ENCODE results near the gene DLL4.

The DLL4 gene
- 0 to 1.4 (median 0.11) reads per million in 3 experiments for total RNA-seq

DNA sequence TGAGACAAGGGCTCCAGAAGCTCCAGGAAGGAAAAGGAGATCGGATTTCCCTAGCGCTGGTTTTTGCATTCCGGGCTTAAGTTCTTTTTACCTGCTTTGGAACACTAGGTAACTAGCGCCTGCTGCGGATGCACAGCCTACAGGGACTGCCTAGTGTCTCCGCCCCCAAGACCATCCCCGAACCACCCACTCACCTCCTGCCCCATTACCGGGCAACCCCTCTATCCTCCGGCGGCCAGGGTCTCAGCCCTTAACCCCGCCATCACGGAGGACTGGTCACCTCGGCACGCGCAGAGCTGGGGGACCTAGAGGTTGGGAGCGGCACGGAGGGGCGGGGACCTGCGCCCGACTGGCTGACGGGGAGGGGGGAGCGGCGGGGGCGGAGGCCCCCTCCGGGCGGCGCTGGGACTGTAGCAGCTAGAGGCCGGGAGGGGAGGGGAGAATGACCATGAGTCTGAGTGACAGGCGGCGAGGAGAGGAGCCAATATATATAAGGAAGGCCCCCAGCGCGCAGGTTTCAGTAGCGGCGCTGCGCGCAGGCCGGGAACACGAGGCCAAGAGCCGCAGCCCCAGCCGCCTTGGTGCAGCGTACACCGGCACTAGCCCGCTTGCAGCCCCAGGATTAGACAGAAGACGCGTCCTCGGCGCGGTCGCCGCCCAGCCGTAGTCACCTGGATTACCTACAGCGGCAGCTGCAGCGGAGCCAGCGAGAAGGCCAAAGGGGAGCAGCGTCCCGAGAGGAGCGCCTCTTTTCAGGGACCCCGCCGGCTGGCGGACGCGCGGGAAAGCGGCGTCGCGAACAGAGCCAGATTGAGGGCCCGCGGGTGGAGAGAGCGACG lies at the start of gene DLL4:
Gene DLL4, plus strand, starts transcription at position 520 of the 839 bp plus-strand sequence. CDS start 329 bp downstream, outside the sequence.
- no peak for DNase-seq

DNA sequence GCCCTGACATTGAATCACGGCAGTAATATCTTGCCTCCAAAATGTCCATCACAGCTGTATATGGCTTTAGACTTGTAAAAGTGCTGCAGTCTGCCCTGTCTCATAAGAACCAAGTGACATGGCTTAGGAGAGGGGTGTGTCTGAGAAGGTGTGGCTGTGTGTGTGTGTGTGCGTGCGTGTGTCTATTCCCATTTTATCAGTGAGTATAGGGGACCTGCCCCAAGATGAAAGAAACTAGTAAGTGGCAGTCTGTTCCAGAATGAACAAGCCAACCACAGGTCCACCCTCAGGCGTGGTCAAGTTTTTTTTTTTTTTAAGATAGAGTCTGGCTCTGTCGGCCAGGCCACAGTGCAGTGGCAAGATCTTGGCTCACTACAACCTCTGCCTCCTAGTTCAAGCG lies 49.5 kb upstream of the DLL4 start:
- no peak for DNase-seq

- DNase-seq = no peak
Measured at GRCh38 chr15:40881351-40881750, 47.8 kb upstream of the DLL4 start.

DNA sequence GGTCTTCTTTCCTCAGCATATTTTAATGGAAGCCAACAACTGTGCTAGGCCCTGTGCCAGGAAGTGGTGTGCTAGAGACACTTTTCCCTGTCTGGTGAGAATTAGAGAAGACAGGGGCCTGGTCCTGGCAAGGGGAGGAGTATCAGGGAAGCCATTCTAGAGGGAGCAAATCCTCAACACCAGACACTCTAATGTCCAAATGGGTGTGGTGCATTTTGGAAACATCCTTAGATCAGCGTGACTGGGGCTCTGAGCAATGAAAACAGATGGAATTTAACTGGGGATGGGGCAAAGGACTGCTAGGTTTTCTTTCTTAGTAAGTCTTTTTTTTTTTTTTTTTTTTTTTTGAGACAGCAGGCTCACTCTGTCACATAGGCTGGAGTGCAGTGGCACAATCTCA lies 42.6 kb upstream of the DLL4 start:
- DNase-seq = no peak

DNA sequence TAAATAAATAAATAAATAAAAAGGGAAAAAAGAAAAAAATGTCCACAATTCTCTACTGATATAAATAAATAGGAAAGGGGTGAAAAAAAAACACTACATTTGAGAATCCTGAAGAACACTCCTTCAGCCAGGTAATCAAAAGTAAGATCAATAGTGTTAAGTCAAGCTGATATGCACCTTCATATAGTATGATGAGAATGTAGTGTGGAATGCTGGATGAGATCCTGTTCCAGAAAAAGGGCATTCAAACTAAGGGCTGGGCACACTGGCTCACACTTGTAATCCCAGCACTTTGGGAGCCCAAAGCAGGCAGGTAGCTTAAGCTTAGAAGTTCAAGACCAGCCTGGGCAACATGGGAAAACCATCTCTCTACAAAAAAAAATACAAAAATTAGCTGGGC lies 40.0 kb upstream of the DLL4 start:
- DNase-seq = no peak

- no peak for DNase-seq
Measured at GRCh38 chr15:40891138-40891537, 38.0 kb upstream of the DLL4 start.

- DNase-seq = no peak
Measured at GRCh38 chr15:40891810-40892446, 37.2 kb upstream of the DLL4 start.

DNA sequence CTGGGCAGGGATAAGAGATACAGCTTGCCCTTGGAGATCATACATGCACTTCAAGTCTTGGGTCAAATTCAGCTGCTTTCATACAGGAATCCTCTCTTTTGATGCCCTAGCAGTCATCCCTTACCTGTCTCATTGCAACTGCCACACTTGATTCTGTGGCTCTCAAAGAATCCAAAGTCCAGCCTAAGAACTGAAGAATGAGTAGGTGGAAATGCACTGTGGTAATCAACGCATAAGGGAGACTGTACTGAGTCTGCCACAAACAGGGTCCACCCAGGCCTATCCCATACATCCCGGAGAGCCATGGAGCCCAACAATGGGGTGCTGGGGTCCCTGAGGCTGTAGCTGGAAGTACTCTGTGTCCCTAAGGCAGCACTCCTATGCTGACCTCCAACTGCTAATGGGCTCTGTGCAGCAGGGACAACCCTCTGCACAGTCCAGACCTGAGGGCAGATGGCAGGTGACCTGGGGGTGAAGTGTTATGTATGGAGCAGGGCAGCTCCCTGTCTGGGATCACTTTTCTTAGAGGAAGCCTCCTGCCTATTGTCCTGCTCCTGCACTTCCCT lies 36.6 kb upstream of the DLL4 start:
- DNase-seq = no peak

- no peak for DNase-seq
Measured at GRCh38 chr15:40893019-40893670, 36.0 kb upstream of the DLL4 start.

- DNase-seq = peak; percentile 98
Measured at GRCh38 chr15:40893733-40894680, 35.1 kb upstream of the DLL4 start, which contains the start of gene VPS18. Gene VPS18 (plus strand): TSS chr15:40894450. CDS start chr15:40894769, 319 bp downstream.

GRCh38 chr15:40894681-40895448 lies 34.3 kb upstream of the DLL4 start:
- peak; percentile 54 for DNase-seq

GRCh38 chr15:40899536-40900207 lies 29.5 kb upstream of the DLL4 start:
- no peak for DNase-seq

- no peak for DNase-seq
Measured at GRCh38 chr15:40900256-40901052, 28.7 kb upstream of the DLL4 start.

GRCh38 chr15:40901053-40901443 lies 28.1 kb upstream of the DLL4 start:
- DNase-seq = no peak

DNA sequence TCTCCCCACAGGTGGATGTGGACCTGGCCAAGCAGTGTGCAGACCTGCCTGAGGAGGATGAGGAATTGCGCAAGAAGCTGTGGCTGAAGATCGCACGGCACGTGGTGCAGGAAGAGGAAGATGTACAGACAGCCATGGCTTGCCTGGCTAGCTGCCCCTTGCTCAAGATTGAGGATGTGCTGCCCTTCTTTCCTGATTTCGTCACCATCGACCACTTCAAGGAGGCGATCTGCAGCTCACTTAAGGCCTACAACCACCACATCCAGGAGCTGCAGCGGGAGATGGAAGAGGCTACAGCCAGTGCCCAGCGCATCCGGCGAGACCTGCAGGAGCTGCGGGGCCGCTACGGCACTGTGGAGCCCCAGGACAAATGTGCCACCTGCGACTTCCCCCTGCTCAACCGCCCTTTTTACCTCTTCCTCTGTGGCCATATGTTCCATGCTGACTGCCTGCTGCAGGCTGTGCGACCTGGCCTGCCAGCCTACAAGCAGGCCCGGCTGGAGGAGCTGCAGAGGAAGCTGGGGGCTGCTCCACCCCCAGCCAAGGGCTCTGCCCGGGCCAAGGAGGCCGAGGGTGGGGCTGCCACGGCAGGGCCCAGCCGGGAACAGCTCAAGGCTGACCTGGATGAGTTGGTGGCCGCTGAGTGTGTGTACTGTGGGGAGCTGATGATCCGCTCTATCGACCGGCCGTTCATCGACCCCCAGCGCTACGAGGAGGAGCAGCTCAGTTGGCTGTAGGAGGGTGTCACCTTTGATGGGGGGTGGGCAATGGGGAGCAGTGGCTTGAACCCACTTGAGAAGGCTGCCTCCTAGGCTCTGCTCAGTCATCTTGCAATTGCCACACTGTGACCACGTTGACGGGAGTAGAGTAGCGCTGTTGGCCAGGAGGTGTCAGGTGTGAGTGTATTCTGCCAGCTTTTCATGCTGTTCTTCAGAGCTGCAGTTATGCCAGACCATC lies 26.3 kb upstream of the DLL4 start:
- no peak for DNase-seq

DNA sequence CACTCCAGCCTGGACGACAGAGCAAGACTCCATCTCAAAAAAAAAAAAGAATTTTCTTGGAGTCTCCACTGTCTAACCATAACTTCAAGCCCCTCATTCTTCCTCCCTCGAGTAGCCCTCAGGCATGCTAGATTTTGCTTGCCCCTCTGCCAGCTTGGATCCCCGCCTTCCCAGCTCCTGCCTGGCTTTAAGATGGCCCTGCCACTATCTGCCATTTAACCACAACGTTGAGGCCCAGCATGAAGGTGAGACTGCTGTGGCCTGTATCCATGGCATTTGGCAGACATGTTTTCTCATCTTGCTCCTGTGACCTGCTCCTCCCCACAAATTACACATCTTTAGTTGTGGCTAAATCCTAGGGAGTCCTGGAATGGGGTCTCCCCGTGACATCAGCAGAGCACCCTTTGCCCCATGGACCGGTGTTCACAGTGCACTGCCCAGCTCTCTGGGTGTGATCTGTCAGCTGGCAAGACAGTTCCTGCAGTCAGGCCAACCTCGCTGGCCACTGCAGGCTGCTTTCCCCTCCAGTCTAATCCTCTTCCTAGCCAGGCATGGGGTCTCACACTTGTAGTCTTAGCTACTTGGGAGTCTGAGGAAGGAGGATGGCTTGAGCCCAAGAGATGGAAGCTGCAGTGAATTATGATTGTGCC lies 24.5 kb upstream of the DLL4 start:
- no peak for DNase-seq

GRCh38 chr15:40906091-40906990 lies 22.8 kb upstream of the DLL4 start:
- DNase-seq = peak; percentile 63

Data from central memory CD4-positive, alpha-beta T cell (primary cell).